BLaER1 treated with 17β-estradiol and CSF1 and Interleukin-3, amounts not matched to agents 10 nM and 100 nM (cell line): ENCODE measurements around the gene HSPA5.
"Not testable (repeated sequence)": the region's sequence is repeated elsewhere in the genome, so short reads cannot be mapped to it uniquely, and the experiment has no call there.

ENCODE experiments used
- H3K27ac ChIP-seq, 11 experiments: shearing (Covaris generic); formaldehyde crosslinking; 2 replicates each; pipeline ENCODE4 v1.8.1; 2022
- H3K27me3 ChIP-seq, 11 experiments: shearing (Covaris generic); formaldehyde crosslinking; 2 replicates each; pipeline ENCODE4 v1.8.1; 2022
- H3K36me3 ChIP-seq, 11 experiments: shearing (Covaris generic); formaldehyde crosslinking; 2 replicates each; pipeline ENCODE4 v1.8.1; 2022
- H3K4me1 ChIP-seq, 10 experiments: shearing (Covaris generic); formaldehyde crosslinking; 2 replicates each; pipeline ENCODE4 v1.8.1; 2022
- H3K4me2 ChIP-seq, 11 experiments: shearing (Covaris generic); formaldehyde crosslinking; 2 replicates each; pipeline ENCODE4 v1.8.1; 2022
- H3K4me3 ChIP-seq, 10 experiments: shearing (Covaris generic); formaldehyde crosslinking; 2 replicates each; pipeline ENCODE4 v1.8.1; 2022
- H3K9ac ChIP-seq, 11 experiments: shearing (Covaris generic); formaldehyde crosslinking; 2 replicates each; pipeline ENCODE4 v1.8.1; 2022
- H3K9me3 ChIP-seq, 11 experiments: shearing (Covaris generic); formaldehyde crosslinking; replicated peaks in 1 of 11; 2 replicates each; pipeline ENCODE4 v1.8.1; 2022
- H4K20me1 ChIP-seq, 11 experiments: shearing (Covaris generic); formaldehyde crosslinking; 2 replicates each; pipeline ENCODE4 v1.8.1; 2022
- Cebpa-rat ChIP-seq, 11 experiments: shearing (Covaris generic); IDR thresholded peaks; 2 replicates each; pipeline ENCODE4 v1.8.1; 2022

The HSPA5 gene

DNA sequence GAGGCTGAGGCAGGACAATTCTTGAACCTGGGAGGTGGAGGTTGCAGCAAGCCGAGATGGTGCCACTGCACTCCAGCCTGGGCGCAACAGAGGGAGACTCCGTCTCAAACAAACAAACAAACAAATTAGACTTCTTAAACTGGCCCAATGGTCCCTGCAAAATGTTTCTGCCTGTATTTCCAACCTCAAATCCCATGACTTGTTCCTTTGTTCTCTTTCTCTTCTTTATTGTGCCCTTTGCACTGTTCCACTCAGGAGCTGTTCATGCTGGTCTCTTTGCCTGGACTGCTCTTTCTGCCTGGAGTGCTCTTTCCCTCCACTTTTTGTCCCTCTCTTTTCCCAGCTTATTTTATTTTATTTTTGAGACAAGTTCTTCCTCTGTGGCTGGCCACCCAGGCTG is 36.7 kb downstream of the HSPA5 start:
- no peak overlapping the region for H3K27ac ChIP-seq
- H3K9me3 ChIP-seq = no peaks in the 10 kb centered on the region
- no peaks in the 10 kb centered on the region for H3K27me3 ChIP-seq
- peaks cover 1 to 30% (median 19%) of the 10 kb centered on the region in 10 experiments; a peak in 18 of 20 replicates for H3K4me1 ChIP-seq
- peaks cover 0 to 10% (median 0%) of the 10 kb centered on the region in 11 experiments; a peak in 2 of 22 replicates for H4K20me1 ChIP-seq
- peaks cover 57 to 75% (median 70%) of the 10 kb centered on the region in 11 experiments for H3K36me3 ChIP-seq
- no peak overlapping the region for H3K9ac ChIP-seq
- TF ChIP-seq Cebpa-rat (IDR thresholded peaks at IDR 0.05) = no peak
- no peak overlapping the region for H3K4me3 ChIP-seq
- no peak overlapping the region for H3K4me2 ChIP-seq

DNA sequence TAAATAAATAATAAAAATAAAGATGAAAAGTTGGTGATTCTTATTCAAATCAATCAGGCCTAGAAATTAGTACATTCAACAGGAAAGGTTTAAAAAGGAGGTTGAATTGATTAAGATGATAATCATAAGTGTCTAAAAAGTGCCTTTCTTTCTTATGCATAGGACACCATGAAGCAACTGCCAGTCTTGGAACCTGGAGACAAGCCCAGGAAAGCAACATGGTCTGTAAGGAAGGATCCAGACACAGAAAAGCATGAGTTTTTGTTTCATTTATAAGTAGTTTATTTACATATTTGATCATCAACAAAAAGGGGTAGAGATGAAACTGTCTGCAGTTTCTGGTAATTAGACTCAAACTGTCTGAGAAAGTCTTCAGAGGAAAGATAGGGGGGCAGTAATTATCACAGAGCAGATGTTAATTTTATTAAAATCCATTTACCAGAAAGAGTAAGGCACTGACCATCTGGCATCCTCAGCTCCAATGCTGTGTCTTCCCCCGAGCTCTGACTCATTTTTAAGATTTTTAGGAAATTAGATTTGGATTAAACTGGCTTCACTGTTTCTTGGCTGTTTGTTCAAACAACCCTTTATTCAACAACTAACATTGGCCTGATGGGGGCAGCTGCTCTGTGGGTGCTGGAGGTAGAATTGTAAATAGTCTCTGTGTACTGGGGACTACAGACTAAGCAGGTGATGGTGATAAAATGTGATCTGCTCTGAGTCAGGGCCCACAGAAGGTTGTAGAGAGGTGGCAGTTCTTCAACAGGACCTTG is 38.1 kb downstream of the HSPA5 start:
- Histone ChIP-seq H3K9me3 (no peaks in the 10 kb centered on the region), H3K27me3 (no peaks in the 10 kb centered on the region), H3K4me1 (peaks cover 3 to 43% (median 28%) of the 10 kb centered on the region in 10 experiments; a peak in 18 of 20 replicates), H3K4me2 (peak overlapping the region in 1 of 11 experiments; percentile 17; a peak in 3 of 22 replicates), H4K20me1 (peaks cover 0 to 10% (median 0%) of the 10 kb centered on the region in 11 experiments; a peak in 2 of 22 replicates), H3K27ac (peak overlapping the region in 1 of 11 experiments; percentile 12; a peak in 3 of 22 replicates), H3K4me3 (no peak overlapping the region), H3K36me3 (peaks cover 43 to 60% (median 56%) of the 10 kb centered on the region in 11 experiments), H3K9ac (peak overlapping the region in 3 of 11 experiments; percentile 5 to 42 (median 28); a peak in 2 of 22 replicates)
- TF ChIP-seq Cebpa-rat (IDR thresholded peaks at IDR 0.05) = no peak

DNA sequence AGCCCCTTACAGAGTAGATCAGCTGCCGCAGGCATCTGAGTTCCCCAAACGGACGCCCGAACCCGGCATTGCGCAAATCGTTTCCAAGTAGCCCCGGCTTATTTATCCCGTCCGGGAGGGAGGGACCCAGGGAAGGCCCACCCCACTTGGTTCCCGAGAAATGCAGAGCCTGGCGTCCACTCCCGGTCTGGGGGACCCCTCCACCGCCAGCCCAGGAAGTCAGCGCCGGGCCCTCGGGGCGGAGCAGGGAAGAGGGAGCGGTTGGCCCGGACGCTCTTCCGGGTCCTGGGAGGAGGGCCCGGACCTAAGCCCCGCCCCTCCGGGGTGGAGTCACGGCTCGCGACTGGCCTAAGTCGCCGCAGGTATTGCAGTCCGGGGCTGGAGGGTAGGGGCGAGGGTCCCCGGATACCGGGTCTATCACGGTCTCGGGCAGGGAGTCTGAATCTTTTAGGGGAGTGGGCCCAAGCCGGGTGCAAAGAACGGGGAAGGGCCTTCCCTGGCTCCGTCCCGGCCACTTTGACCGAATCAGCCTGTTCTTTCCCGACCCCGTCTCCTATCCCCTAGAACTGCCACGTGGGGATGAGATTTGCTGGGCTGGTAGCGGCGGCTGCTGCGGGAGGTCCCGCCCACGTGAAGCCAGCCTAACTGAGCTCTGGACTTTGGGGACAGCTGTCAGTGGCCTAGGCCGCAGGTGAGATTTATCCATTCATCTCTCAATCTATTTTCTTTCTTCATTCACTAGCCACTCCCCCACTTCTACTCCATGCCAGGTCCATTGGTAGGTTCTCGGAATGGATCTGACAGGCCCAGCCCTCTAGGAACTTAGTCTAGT is 40.7 kb downstream of the HSPA5 start, which contains the start of gene RABEPK:
Gene RABEPK, plus strand, starts transcription at position 327 of the 832 bp plus-strand sequence. CDS start 2,472 bp downstream, outside the sequence.
- Histone ChIP-seq H3K4me3 (peak within 1 kb of the TSS; percentile 61 to 79 (median 73)), H4K20me1 (0 out of 22 replicates have a peak, but pooled peaks cover 0 to 6% (median 0%) of the 10 kb centered on the region in 11 experiments), H3K9ac (peak within 1 kb of the TSS; percentile 87 to 92 (median 89)), H3K36me3 (peaks cover 19 to 34% (median 30%) of the 10 kb centered on the region in 11 experiments), H3K9me3 (no peaks in the 10 kb centered on the region), H3K4me1 (peaks cover 3 to 52% (median 30%) of the 10 kb centered on the region in 10 experiments; a peak in 18 of 20 replicates), H3K4me2 (peak within 1 kb of the TSS; percentile 63 to 87 (median 79)), H3K27ac (peak within 1 kb of the TSS; percentile 89 to 98 (median 94)), H3K27me3 (no peaks in the 10 kb centered on the region)
- peak in 10 of 11 experiments; percentile 52 to 91 (median 84); a peak in 17 of 22 replicates for TF ChIP-seq Cebpa-rat (IDR thresholded peaks at IDR 0.05)

DNA sequence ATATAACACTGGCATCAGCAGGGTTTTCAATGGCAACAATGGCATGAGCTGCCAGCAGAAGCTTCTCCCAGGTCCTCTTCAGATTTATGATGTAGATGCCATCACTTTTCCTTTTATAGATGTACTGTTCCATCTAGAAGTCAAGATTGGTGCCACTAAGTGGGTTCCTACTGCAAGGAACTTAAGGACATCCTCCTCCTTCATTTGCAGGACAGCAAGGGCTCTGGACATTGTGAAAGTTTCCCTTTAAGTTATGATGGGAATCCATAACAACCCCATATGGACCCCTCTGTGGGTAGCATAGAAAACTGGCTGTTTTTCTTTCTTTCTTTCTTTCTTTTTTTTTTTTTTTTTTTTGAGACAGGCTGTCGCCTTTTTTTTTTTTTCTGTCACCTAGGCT is 45.6 kb downstream of the HSPA5 start:
- not testable (repeated sequence) for H4K20me1 ChIP-seq, H3K36me3 ChIP-seq, H3K27me3 ChIP-seq, H3K4me3 ChIP-seq, H3K9ac ChIP-seq, H3K9me3 ChIP-seq
- H3K4me1 ChIP-seq = peaks cover 17 to 53% (median 33%) of the 10 kb centered on the region in 10 experiments
- peak overlapping the region in 9 of 11 experiments; percentile 31 to 66 (median 51); a peak in 14 of 22 replicates for H3K4me2 ChIP-seq
- H3K27ac ChIP-seq = peak overlapping the region in 2 of 11 experiments; percentile 7 to 45; a peak in 4 of 22 replicates

DNA sequence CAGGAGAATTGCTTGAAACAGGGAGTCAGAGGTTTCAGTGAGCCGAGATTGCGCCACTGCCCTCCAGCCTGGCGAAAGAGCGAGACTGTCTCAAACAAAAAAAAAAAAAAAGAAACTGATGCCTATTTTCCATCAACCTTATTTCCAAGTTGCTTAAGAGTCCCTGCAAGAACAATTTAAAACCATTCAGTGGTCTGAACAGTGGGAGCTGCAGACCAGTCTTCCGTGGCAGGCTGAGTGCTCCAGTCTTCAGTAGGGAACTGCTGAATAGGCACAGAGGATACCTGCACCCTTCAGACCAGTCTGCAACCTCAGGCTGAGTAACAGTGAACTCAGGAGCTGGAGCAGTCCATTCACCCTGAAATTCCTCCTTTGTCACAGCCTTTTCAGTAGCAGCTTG is 46.7 kb downstream of the HSPA5 start:
- H3K9ac ChIP-seq = peak overlapping the region in 1 of 11 experiments; percentile 14; a peak in 1 of 22 replicates
- not testable (repeated sequence) for H4K20me1 ChIP-seq, H3K9me3 ChIP-seq, H3K27me3 ChIP-seq, H3K4me3 ChIP-seq, H3K36me3 ChIP-seq
- H3K4me1 ChIP-seq = peaks cover 20 to 56% (median 36%) of the 10 kb centered on the region in 10 experiments
- H3K4me2 ChIP-seq = peak overlapping the region in 9 of 11 experiments; percentile 31 to 66 (median 51); a peak in 13 of 22 replicates
- peak overlapping the region in 3 of 11 experiments; percentile 9 to 45 (median 35); a peak in 5 of 22 replicates for H3K27ac ChIP-seq

DNA sequence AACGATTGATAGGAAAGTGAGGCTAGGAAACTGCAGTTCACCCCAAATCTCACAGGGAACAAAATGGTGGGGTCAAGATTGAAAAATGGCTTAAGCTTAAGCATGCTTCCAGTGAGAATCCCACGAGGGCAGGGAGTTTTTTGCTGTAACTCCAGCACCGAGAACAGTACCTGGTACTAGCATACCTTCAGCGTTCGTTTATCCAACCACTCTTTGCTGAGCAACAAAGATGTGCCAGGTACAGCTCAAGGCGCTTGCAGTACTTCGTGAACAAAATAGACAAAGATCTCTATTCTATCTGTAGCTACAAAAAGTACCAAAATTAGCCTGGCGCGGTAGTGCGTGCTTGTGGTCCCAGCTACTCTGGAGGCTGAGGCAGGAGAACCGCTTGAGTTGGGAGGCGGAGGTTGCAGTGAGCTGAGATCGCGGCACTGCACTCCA is 50.8 kb downstream of the HSPA5 start:
- TF ChIP-seq Cebpa-rat (IDR thresholded peaks at IDR 0.05) = no peak
- Histone ChIP-seq H3K4me1 (peaks cover 37 to 54% (median 44%) of the 10 kb centered on the region in 10 experiments), H3K9me3 (no peaks in the 10 kb centered on the region), H3K36me3 (peaks cover 4 to 27% (median 12%) of the 10 kb centered on the region in 11 experiments; a peak in 14 of 22 replicates), H3K4me2 (peak overlapping the region; percentile 78 to 97 (median 94)), H4K20me1 (peaks cover 28 to 41% (median 39%) of the 10 kb centered on the region in 11 experiments; a peak in 20 of 22 replicates), H3K27ac (peak overlapping the region; percentile 84 to 98 (median 93)), H3K4me3 (peak overlapping the region; percentile 85 to 100 (median 91)), H3K9ac (peak overlapping the region; percentile 89 to 99 (median 96)), H3K27me3 (no peaks in the 10 kb centered on the region)

DNA sequence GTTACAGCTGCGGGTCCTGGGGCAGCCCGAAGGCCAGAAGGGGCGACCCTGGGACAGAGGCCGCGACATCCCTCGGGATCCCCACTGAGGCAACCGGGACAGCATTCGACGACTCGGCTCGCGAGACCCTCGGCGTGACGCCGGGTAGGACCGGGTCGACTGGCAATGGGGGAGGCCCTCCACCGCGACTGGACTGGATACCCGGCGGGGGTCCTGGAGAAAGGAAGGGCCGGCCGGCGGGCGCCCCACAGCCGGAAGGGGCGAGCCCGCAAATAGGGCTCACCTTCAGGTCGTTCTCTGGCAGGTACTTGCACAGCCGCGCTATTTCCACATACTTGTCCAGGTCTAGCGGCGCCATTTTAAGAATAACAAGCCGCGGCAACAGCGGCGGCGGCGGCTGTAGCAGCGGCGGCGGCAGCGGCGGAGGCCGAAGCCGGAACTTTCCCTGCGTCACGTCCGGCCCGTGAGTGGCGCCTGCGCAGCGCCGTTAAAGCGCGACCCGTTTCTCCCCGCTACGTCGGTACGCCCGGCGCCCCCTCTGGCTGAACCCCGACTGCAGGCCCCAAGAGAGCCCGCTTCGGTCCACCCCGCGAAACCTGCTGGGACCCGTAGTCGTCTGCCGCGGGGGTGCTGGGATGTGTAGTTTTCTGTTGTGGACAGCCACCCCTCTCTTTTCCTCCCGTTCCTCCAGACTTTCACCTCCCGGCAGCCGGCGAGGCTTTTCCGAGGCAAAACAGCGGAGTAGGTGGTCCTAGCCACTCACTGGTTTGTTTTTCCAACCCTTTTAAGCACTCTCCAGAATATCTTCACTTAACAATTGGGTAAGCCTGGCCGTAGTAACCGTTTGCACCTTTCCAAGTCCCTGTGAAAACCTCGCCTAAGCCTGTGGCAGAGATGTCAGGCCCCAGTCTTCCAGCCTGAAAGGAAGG is 51.5 kb downstream of the HSPA5 start, which contains the start of gene PPP6C:
Gene PPP6C, minus strand, starts transcription at position 443 of the 929 bp plus-strand sequence. Its CDS starts 85 bp downstream, at position 358.
- peak within 1 kb of the TSS; percentile 84 to 98 (median 93) for H3K27ac ChIP-seq

More for the DNA sequence above, 51.5 kb downstream of the HSPA5 start, which contains the start of gene PPP6C:
- peak within 1 kb of the TSS; percentile 85 to 100 (median 91) for H3K4me3 ChIP-seq
- no peaks in the 10 kb centered on the region for H3K9me3 ChIP-seq
- no peak for TF ChIP-seq Cebpa-rat (IDR thresholded peaks at IDR 0.05)
- peaks cover 6 to 33% (median 19%) of the 10 kb centered on the region in 11 experiments; a peak in 20 of 22 replicates for H3K36me3 ChIP-seq
- peaks cover 34 to 49% (median 47%) of the 10 kb centered on the region in 11 experiments; a peak in 20 of 22 replicates for H4K20me1 ChIP-seq
- H3K4me1 ChIP-seq = peaks cover 34 to 46% (median 39%) of the 10 kb centered on the region in 10 experiments
- no peaks in the 10 kb centered on the region for H3K27me3 ChIP-seq
- peak within 1 kb of the TSS; percentile 89 to 99 (median 96) for H3K9ac ChIP-seq
- H3K4me2 ChIP-seq = peak within 1 kb of the TSS; percentile 86 to 97 (median 94)
